Measurements from ENCODE around the gene HIGD1C. TPM values are rescaled to one million over a fixed set of nuclear protein-coding genes. Genes with fewer than 3 reads are reported as not detected.

HIGD1C gene
- total and polyA plus RNA-seq, 2 experiments from 2014 or later: not detected

- H3K9me3 Mint-ChIP-seq: no peaks in the 10 kb centered on the region; the same call in 1 of the 3 replicates
- H3K4me3 ChIP-seq: no peak overlapping the region
- no peaks in the 10 kb centered on the region for H3K27me3 ChIP-seq (ENCODE audit: insufficient read depth)
- no peaks in the 10 kb centered on the region for H4K20me1 ChIP-seq (replicated peaks; ENCODE audit: insufficient read depth)
- peaks cover 39% of the 10 kb centered on the region for H3K36me3 Mint-ChIP-seq (ENCODE audit: low read depth)
- H3K4me2 ChIP-seq: no peak overlapping the region
- no peak overlapping the region for H3K4me3 Mint-ChIP-seq
- DNase-seq (ENCODE audit: low spot score) (no peak), ATAC-seq (no peak)
- TF ChIP-seq CREB1 (CRISPR knock-in tag; IDR thresholded peaks at IDR 0.05; ENCODE audit: low read depth) (no peak), EZH2 (IDR thresholded peaks at IDR 0.05; ENCODE audit: low read depth, unreplicated experiment) (no peak), CTCF (conservative IDR thresholded peaks at IDR 0.05; ENCODE audit: low read depth in 2 of 2) (no peak), REST (IDR thresholded peaks at IDR 0.05; ENCODE audit: unreplicated experiment) (no peak), NANOG (IDR thresholded peaks at IDR 0.05; ENCODE audit: borderline replicate concordance) (no peak), EZH2phosphoT487 (IDR thresholded peaks at IDR 0.05; ENCODE audit: unreplicated experiment) (no peak), ZNF462 (CRISPR knock-in tag; IDR thresholded peaks at IDR 0.05) (no peak), ZNF114 (CRISPR knock-in tag; IDR thresholded peaks at IDR 0.05) (no peak)
- no peak overlapping the region for H3K27ac ChIP-seq (ENCODE audit: low read depth)
- H3K27ac Mint-ChIP-seq: no peak overlapping the region
- peaks cover 5% of the 10 kb centered on the region for H3K79me2 ChIP-seq (replicated peaks; ENCODE audit: insufficient read depth)
- H3K4me1 ChIP-seq (ENCODE audit: insufficient read depth): 0 out of 2 replicates have a peak, but pooled peaks cover 6% of the 10 kb centered on the region
- no peaks in the 10 kb centered on the region for H3F3A ChIP-seq (replicated peaks; ENCODE audit: low read depth)
- no peaks in the 10 kb centered on the region for H3K36me3 ChIP-seq (ENCODE audit: insufficient read depth)
- H3K27me3 Mint-ChIP-seq (ENCODE audit: insufficient read depth, low read depth, poor library complexity): peaks cover 7% of the 10 kb centered on the region
- H3K4me1 Mint-ChIP-seq: peaks cover 19% of the 10 kb centered on the region
- H3K9me2 ChIP-seq (ENCODE audit: insufficient read depth): no peaks in the 10 kb centered on the region
- no peak overlapping the region for H2AFZ ChIP-seq
These were observed 49.5 kb downstream of the HIGD1C start for GRCh38 chr12:51001799-51002198.
